Mammary epithelial cell (primary cell): ENCODE data around the gene PSENEN.

Experiments used
- CTCF ChIP-seq, 2 donors: IDR thresholded peaks in 1 of 2; conservative IDR thresholded peaks in 1 of 2; 2 replicates each; pipeline ENCODE4 v1.5.1; 2011 to 2012; ENCODE audit warnings: inconsistent platforms in 2 of 2, low read length in 2 of 2, mild to moderate bottlenecking in 2 of 2, control low read depth in 1 of 2, low read depth in 1 of 2; ENCODE audit not compliant: insufficient read depth in 1 of 2; ENCODE audit errors: extremely low read depth in 1 of 2
- EZH2 ChIP-seq: IDR thresholded peaks from 2 replicates; pipeline ENCODE4 v1.6.1; 2012; ENCODE audit warnings: low read length, inconsistent platforms, borderline replicate concordance

GRCh38 chr19:35713506-35713850, 32.0 kb upstream of the PSENEN start:
- TF ChIP-seq CTCF (conservative IDR thresholded peaks at IDR 0.05 in 1 of 2, IDR thresholded peaks at IDR 0.05 in 1 of 2; ENCODE audit: extremely low read depth in 1 of 2, insufficient read depth in 1 of 2, low read depth in 1 of 2, low read length in 2 of 2): no peak
- no peak for TF ChIP-seq EZH2
